Measurements from ENCODE around the gene EXOC7. TPM values are rescaled to one million over a fixed set of nuclear protein-coding genes. Genes with fewer than 3 reads are reported as not detected.
A peak's percentile ranks its signal among the peaks of the same experiment; 100 is the strongest.

The EXOC7 gene
- total and polyA plus RNA-seq, 10 donors, result 26.2 to 128 (median 90.8) TPM

DNA sequence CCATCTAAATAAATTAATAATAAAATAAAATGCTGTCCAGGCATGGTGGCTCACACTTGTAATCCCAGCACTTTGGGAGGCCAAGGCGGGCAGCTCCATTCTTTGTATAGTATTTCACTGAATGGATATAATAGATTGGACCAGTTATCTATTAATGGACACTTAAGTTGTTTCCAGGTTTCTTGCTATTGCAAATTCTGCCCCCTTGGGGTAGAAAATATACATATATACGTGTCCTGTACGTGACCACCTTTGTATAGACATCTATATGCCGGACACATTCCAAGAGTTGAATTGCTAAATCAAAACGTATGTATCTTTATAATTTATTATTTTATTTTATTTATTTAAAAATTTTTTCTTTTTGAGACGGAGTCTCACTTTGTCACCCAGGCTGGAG is 3.9 kb upstream of the EXOC7 start:
- intact Hi-C loops (cut with DNase I; ENCODE audit: low total_unique reads), result no loop called here
- Histone ChIP-seq H3K9me3 (no peaks in the 10 kb centered on the region), H3K27me3 (replicated peaks in 1 of 7) (peaks cover 0 to 6% (median 0%) of the 10 kb centered on the region in 7 donors), H3K4me1 (peaks cover 4 to 30% (median 15%) of the 10 kb centered on the region in 6 donors), H3K36me3 (no peaks in the 10 kb centered on the region), H3K4me3 (no peak overlapping the region), H3K27ac (no peak overlapping the region)
- TF ChIP-seq, protein P1, sequence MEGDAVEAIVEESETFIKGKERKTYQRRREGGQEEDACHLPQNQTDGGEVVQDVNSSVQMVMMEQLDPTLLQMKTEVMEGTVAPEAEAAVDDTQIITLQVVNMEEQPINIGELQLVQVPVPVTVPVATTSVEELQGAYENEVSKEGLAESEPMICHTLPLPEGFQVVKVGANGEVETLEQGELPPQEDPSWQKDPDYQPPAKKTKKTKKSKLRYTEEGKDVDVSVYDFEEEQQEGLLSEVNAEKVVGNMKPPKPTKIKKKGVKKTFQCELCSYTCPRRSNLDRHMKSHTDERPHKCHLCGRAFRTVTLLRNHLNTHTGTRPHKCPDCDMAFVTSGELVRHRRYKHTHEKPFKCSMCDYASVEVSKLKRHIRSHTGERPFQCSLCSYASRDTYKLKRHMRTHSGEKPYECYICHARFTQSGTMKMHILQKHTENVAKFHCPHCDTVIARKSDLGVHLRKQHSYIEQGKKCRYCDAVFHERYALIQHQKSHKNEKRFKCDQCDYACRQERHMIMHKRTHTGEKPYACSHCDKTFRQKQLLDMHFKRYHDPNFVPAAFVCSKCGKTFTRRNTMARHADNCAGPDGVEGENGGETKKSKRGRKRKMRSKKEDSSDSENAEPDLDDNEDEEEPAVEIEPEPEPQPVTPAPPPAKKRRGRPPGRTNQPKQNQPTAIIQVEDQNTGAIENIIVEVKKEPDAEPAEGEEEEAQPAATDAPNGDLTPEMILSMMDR (IDR thresholded peaks at IDR 0.05 in 8 of 11, conservative IDR thresholded peaks at IDR 0.05 in 3 of 11), result peak in 4 of 11 experiments; percentile 12 to 28 (median 16)
- TF ChIP-seq POLR2AphosphoS5 (IDR thresholded peaks at IDR 0.05), result no peak
- DNase-seq, result no peak
- 69 to 79% (median 74%) methylated on average over 6 of the region's 6 CpGs for WGBS, 5 donors

DNA sequence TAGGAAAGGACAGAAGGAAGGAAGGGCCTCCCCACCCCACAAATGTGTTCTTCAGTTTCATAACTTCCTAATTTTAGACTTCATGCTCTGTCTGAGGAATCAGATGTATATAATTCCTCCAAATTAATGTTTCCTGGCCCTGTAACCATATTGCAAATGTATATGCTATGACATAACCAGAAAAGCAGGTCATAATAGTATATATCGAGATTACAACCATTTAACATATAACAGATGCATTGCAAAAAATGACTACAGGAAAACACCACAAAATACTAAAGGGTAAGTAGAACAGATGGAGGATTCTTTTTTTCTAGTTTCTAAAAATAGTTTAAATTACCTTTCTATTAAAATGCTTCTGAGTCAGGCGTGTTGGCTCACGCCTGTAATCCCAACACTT is 3.1 kb upstream of the EXOC7 start:
- no peak for DNase-seq
- Histone ChIP-seq H3K27ac (no peak overlapping the region), H3K4me1 (peaks cover 10 to 38% (median 22%) of the 10 kb centered on the region in 6 donors), H3K4me3 (no peak overlapping the region), H3K36me3 (peaks cover 0 to 2% (median under 1%) of the 10 kb centered on the region in 6 donors), H3K9me3 (no peaks in the 10 kb centered on the region), H3K27me3 (replicated peaks in 1 of 7) (peaks cover 0 to 5% (median 0%) of the 10 kb centered on the region in 7 donors)
- WGBS, 5 donors, result 71 to 83% (median 76%) methylated on average over 3 of the region's 3 CpGs
- intact Hi-C loops (cut with DNase I; ENCODE audit: low total_unique reads), result no loop called here
- no peak for TF ChIP-seq POLR2A (IDR thresholded peaks at IDR 0.05)
- TF ChIP-seq, protein P1 (IDR thresholded peaks at IDR 0.05 in 8 of 11, conservative IDR thresholded peaks at IDR 0.05 in 3 of 11), result no peak
- TF ChIP-seq POLR2AphosphoS5 (IDR thresholded peaks at IDR 0.05), result no peak

- H3K4me3 ChIP-seq, result peak overlapping the region in 1 of 8 donors; percentile 84
- intact Hi-C loops (cut with DNase I; ENCODE audit: low total_unique reads), result no loop called here
- no peaks in the 10 kb centered on the region for H3K9me3 ChIP-seq
- H3K36me3 ChIP-seq, result peaks cover 0 to 20% (median 19%) of the 10 kb centered on the region in 6 donors
- DNase-seq, result no peak
- no peaks in the 10 kb centered on the region for H3K27me3 ChIP-seq (replicated peaks in 1 of 7)
- TF ChIP-seq, protein P1 (IDR thresholded peaks at IDR 0.05 in 8 of 11, conservative IDR thresholded peaks at IDR 0.05 in 3 of 11), result no peak
- TF ChIP-seq POLR2A (IDR thresholded peaks at IDR 0.05) (no peak), POLR2AphosphoS5 (IDR thresholded peaks at IDR 0.05) (no peak)
- 61 to 77% (median 68%) methylated on average over 4 to 5 of the region's 5 CpGs for WGBS, 5 donors
- peaks cover 11 to 46% (median 26%) of the 10 kb centered on the region in 6 donors for H3K4me1 ChIP-seq
- no peak overlapping the region for H3K27ac ChIP-seq
Measured at GRCh38 chr17:76104896-76105231, 1.3 kb upstream of the EXOC7 start.

- Histone ChIP-seq H3K9me3 (no peaks in the 10 kb centered on the region), H3K36me3 (peaks cover 0 to 26% (median 24%) of the 10 kb centered on the region in 6 donors), H3K27ac (peak overlapping the region; percentile 64 to 93 (median 88)), H3K4me3 (peak overlapping the region; percentile 51 to 88 (median 77)), H3K27me3 (replicated peaks in 1 of 7) (no peaks in the 10 kb centered on the region), H3K4me1 (peaks cover 11 to 46% (median 26%) of the 10 kb centered on the region in 6 donors)
- peak; percentile 80 for DNase-seq
- intact Hi-C loops (cut with DNase I; ENCODE audit: low total_unique reads), result no loop called here
- WGBS, 5 donors, result 64 to 83% (median 80%) methylated on average over 19 to 29 of the region's 29 CpGs
- TF ChIP-seq, protein P1 (IDR thresholded peaks at IDR 0.05 in 8 of 11, conservative IDR thresholded peaks at IDR 0.05 in 3 of 11), result no peak
Measured at GRCh38 chr17:76104140-76104895, 731 bp upstream of the EXOC7 start.
